H9 (cell line): ENCODE data around the gene SLC39A10. TPM values are rescaled to one million over a fixed set of nuclear protein-coding genes. Genes with fewer than 3 reads are reported as not detected.

Experiments
- DNase-seq: peaks from one replicate; pipeline ENCODE4 v3.0.0-alpha.2; 2017
- H2AFZ ChIP-seq: one replicate; pipeline ENCODE4 v1.6.1; 2013; ENCODE audit warnings: mild to moderate bottlenecking, low read length, control low read depth, moderate library complexity
- H2AK5ac ChIP-seq: 2 replicates; pipeline ENCODE4 v1.6.1; 2013; ENCODE audit warnings: low read length, control low read depth, mixed read lengths; ENCODE audit not compliant: insufficient read length
- H2BK120ac ChIP-seq: one replicate; pipeline ENCODE4 v1.6.1; 2013; ENCODE audit warnings: low read depth, mild to moderate bottlenecking, low read length, control low read depth, inconsistent platforms; ENCODE audit not compliant: poor library complexity, severe bottlenecking
- H2BK12ac ChIP-seq: 2 replicates; pipeline ENCODE4 v1.6.1; 2013; ENCODE audit warnings: low read length, control low read depth, mixed read lengths, low read depth; ENCODE audit not compliant: insufficient read length
- H2BK15ac ChIP-seq: 2 replicates; pipeline ENCODE4 v1.6.1; 2013; ENCODE audit warnings: low read depth, low read length, control low read depth
- H2BK20ac ChIP-seq: one replicate; pipeline ENCODE4 v1.6.1; 2013; ENCODE audit warnings: low read depth, mild to moderate bottlenecking, low read length, control low read depth, inconsistent platforms; ENCODE audit not compliant: poor library complexity, severe bottlenecking
- H2BK5ac ChIP-seq: 2 replicates; pipeline ENCODE4 v1.6.1; 2013; ENCODE audit warnings: low read length, control low read depth, mixed read lengths; ENCODE audit not compliant: insufficient read length
- H3K14ac ChIP-seq: 2 replicates; pipeline ENCODE4 v1.6.1; 2013; ENCODE audit warnings: low read length, control low read depth; ENCODE audit not compliant: insufficient read depth
- H3K18ac ChIP-seq: 2 replicates; pipeline ENCODE4 v1.6.1; 2013; ENCODE audit warnings: low read depth, mild to moderate bottlenecking, mixed read lengths, low read length, control low read depth; ENCODE audit not compliant: insufficient read length
- H3K23ac ChIP-seq: 2 replicates; pipeline ENCODE4 v1.6.1; 2013; ENCODE audit warnings: low read length, control low read depth, mixed read lengths, low read depth; ENCODE audit not compliant: insufficient read length
- H3K23me2 ChIP-seq: 2 replicates; pipeline ENCODE4 v1.6.1; 2013; ENCODE audit warnings: low read depth, mild to moderate bottlenecking, mixed read lengths, low read length, control low read depth; ENCODE audit not compliant: insufficient read length, poor library complexity, severe bottlenecking
- H3K27ac ChIP-seq: 2 replicates; pipeline ENCODE4 v1.5.1; 2013; ENCODE audit warnings: low read length, control low read depth, mixed read lengths, low read depth; ENCODE audit not compliant: insufficient read length
- H3K27me3 ChIP-seq: 2 replicates; pipeline ENCODE4 v1.6.1; 2013; ENCODE audit warnings: low read length, control low read depth, inconsistent platforms; ENCODE audit not compliant: insufficient read depth
- H3K4ac ChIP-seq: 2 replicates; pipeline ENCODE4 v1.6.1; 2013; ENCODE audit warnings: low read depth, mild to moderate bottlenecking, control low read depth, inconsistent platforms, low read length, moderate library complexity
- H3K4me1 ChIP-seq: 2 replicates; pipeline ENCODE4 v1.6.1; 2013; ENCODE audit warnings: low read length, control low read depth, inconsistent platforms; ENCODE audit not compliant: insufficient read depth
- H3K4me2 ChIP-seq: 2 replicates; pipeline ENCODE4 v1.6.1; 2013; ENCODE audit warnings: low read length, control low read depth, mixed read lengths; ENCODE audit not compliant: insufficient read length, insufficient read depth
- H3K56ac ChIP-seq: 2 replicates; pipeline ENCODE4 v1.6.1; 2013; ENCODE audit warnings: low read depth, mild to moderate bottlenecking, mixed read lengths, low read length, control low read depth; ENCODE audit not compliant: insufficient read length
- H3K79me1 ChIP-seq: 2 replicates; pipeline ENCODE4 v1.6.1; 2013; ENCODE audit warnings: low read depth, mild to moderate bottlenecking, moderate library complexity, low read length, control low read depth, inconsistent platforms; ENCODE audit not compliant: insufficient read depth, poor library complexity, severe bottlenecking
- H3K79me2 ChIP-seq: 2 replicates; pipeline ENCODE4 v1.6.1; 2013; ENCODE audit warnings: low read length, control low read depth, inconsistent platforms; ENCODE audit not compliant: insufficient read depth
- H3K9ac ChIP-seq: 2 replicates; pipeline ENCODE4 v1.6.1; 2013; ENCODE audit warnings: low read length, control low read depth, mixed read lengths; ENCODE audit not compliant: insufficient read length; ENCODE audit errors: extremely low read depth
- H3K9me3 ChIP-seq: one replicate; pipeline ENCODE4 v1.6.1; 2013; ENCODE audit warnings: low read depth, low read length, inconsistent platforms; ENCODE audit not compliant: control insufficient read depth
- H3T11ph ChIP-seq: one replicate; pipeline ENCODE4 v1.6.1; 2013; ENCODE audit warnings: mild to moderate bottlenecking, low read length, control low read depth, inconsistent platforms
- H4K20me1 ChIP-seq: one replicate; pipeline ENCODE4 v1.6.1; 2013; ENCODE audit not compliant: control insufficient read depth, insufficient read length, insufficient read depth
- H4K5ac ChIP-seq: 2 replicates; pipeline ENCODE4 v1.6.1; 2013; ENCODE audit warnings: low read depth, mild to moderate bottlenecking, mixed read lengths, low read length, control low read depth; ENCODE audit not compliant: insufficient read length
- H4K8ac ChIP-seq: replicated peaks from 2 replicates; pipeline ENCODE4 v1.6.1; 2013; ENCODE audit warnings: low read length, control low read depth, mixed read lengths, low read depth; ENCODE audit not compliant: insufficient read length
- H4K91ac ChIP-seq: 2 replicates; pipeline ENCODE4 v1.6.1; 2013; ENCODE audit warnings: low read depth, mild to moderate bottlenecking, moderate library complexity, mixed read lengths, low read length, control low read depth; ENCODE audit not compliant: insufficient read length
- H3K27ac Mint-ChIP-seq, 3 experiments: 2 replicates in 2 of 3; 3 replicates in 1 of 3; pipeline ENCODE4 v1.8.0; 2020 to 2021; ENCODE audit warnings: mixed read lengths in 3 of 3, mild to moderate bottlenecking in 1 of 3, moderate library complexity in 1 of 3
- H3K27me3 Mint-ChIP-seq: 2 replicates; pipeline ENCODE4 v1.8.0; 2021; ENCODE audit warnings: low read depth, mild to moderate bottlenecking, moderate library complexity, mixed read lengths
- H3K36me3 Mint-ChIP-seq, 3 experiments: 2 replicates in 2 of 3; 3 replicates in 1 of 3; pipeline ENCODE4 v1.8.0; 2020 to 2021; ENCODE audit warnings: low read depth in 3 of 3, mixed read lengths in 3 of 3; ENCODE audit not compliant: insufficient read depth in 1 of 3
- H3K4me1 Mint-ChIP-seq, 2 experiments: 2 replicates each; pipeline ENCODE4 v1.8.0; 2020; ENCODE audit warnings: mixed read lengths in 2 of 2
- H3K4me3 Mint-ChIP-seq, 2 experiments: 2 replicates in 1 of 2; 3 replicates in 1 of 2; pipeline ENCODE4 v1.8.0; 2020 to 2021; ENCODE audit warnings: mild to moderate bottlenecking in 2 of 2, mixed read lengths in 2 of 2, moderate library complexity in 1 of 2
- H3K9me3 Mint-ChIP-seq, 2 experiments: 2 replicates in 1 of 2; 3 replicates in 1 of 2; pipeline ENCODE4 v1.8.0; 2020; ENCODE audit warnings: mild to moderate bottlenecking in 2 of 2, mixed read lengths in 2 of 2, moderate library complexity in 1 of 2
- WGBS: extraction: QIAGEN DNeasy Blood & Tissue Kit; methylation state at CpG from one replicate; pipeline ENCODE4 v1.1.7; 2013; ENCODE audit warnings: missing lambda C conversion rate, low lambda C conversion rate, mixed read lengths; ENCODE audit not compliant: insufficient read length; ENCODE audit errors: extremely low coverage; 5-methylcytosine and 5-hydroxymethylcytosine counted together
- total RNA-seq: library from RNA; stranded (reverse); gene quantifications from 2 replicates; pipeline ENCODE4 v1.2.1, GENCODE V29; 2021
- TF ChIP-seq, protein P1 (sequence below): fragments of 200-600 bp; sonication (generic); conservative IDR thresholded peaks from 3 replicates; pipeline ENCODE4 v1.8.0; 2021; ENCODE audit warnings: antibody characterized with exemption, mild to moderate bottlenecking

The SLC39A10 gene
- total RNA-seq, 1 experiment from 2014 or later = 161 TPM

GRCh38 chr2:195716466-195716865 is 59.4 kb downstream of the SLC39A10 start:
- TF ChIP-seq, protein P1, sequence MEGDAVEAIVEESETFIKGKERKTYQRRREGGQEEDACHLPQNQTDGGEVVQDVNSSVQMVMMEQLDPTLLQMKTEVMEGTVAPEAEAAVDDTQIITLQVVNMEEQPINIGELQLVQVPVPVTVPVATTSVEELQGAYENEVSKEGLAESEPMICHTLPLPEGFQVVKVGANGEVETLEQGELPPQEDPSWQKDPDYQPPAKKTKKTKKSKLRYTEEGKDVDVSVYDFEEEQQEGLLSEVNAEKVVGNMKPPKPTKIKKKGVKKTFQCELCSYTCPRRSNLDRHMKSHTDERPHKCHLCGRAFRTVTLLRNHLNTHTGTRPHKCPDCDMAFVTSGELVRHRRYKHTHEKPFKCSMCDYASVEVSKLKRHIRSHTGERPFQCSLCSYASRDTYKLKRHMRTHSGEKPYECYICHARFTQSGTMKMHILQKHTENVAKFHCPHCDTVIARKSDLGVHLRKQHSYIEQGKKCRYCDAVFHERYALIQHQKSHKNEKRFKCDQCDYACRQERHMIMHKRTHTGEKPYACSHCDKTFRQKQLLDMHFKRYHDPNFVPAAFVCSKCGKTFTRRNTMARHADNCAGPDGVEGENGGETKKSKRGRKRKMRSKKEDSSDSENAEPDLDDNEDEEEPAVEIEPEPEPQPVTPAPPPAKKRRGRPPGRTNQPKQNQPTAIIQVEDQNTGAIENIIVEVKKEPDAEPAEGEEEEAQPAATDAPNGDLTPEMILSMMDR = no peak
- Histone ChIP-seq H2BK12ac (no peak overlapping the region), H2BK20ac (no peak overlapping the region), H3K4me1 (no peaks in the 10 kb centered on the region), H3K56ac (no peak overlapping the region), H3K4me2 (no peak overlapping the region), H3K9ac (no peak overlapping the region), H3K79me2 (no peaks in the 10 kb centered on the region), H4K8ac (no peak overlapping the region), H3K9me3 (no peaks in the 10 kb centered on the region), H3K23ac (no peak overlapping the region), H3K4ac (no peak overlapping the region), H3K18ac (no peak overlapping the region), H4K20me1 (no peaks in the 10 kb centered on the region), H2AFZ (no peak overlapping the region), H2BK120ac (no peak overlapping the region), H4K91ac (no peak overlapping the region), H3K23me2 (no peaks in the 10 kb centered on the region), H2BK15ac (no peak overlapping the region), H3K27me3 (no peaks in the 10 kb centered on the region), H4K5ac (no peak overlapping the region), H3K27ac (no peak overlapping the region), H2AK5ac (no peak overlapping the region), H3K14ac (no peak overlapping the region), H2BK5ac (no peak overlapping the region), H3K79me1 (no peaks in the 10 kb centered on the region), H3T11ph (no peak overlapping the region)
- Mint-ChIP-seq H3K27ac (peak overlapping the region; percentile 33 to 44 (median 39); a peak in 3 of 7 replicates), H3K4me3 (no peak overlapping the region), H3K27me3 (no peaks in the 10 kb centered on the region), H3K9me3 (no peaks in the 10 kb centered on the region), H3K36me3 (peaks cover 25 to 76% (median 69%) of the 10 kb centered on the region in 3 experiments; a peak in 6 of 7 replicates), H3K4me1 (peaks cover 0 to 7% of the 10 kb centered on the region in 2 experiments; a peak in 3 of 4 replicates)
- no CpG with 5 or more reads among the region's 4 CpGs for WGBS
- DNase-seq = no peak
